ENCODE results near the gene C4orf51.
"Not testable (repeated sequence)": the region's sequence is repeated elsewhere in the genome, so short reads cannot be mapped to it uniquely, and the experiment has no call there.

C4orf51 gene

GRCh38 chr4:145679991-145680455, at the start of gene C4orf51:
Gene C4orf51 (plus strand): TSS chr4:145680146. CDS start chr4:145680204, 58 bp downstream.
- no peak for TF ChIP-seq CTCF (IDR thresholded peaks at IDR 0.05; ENCODE audit: low read depth, low read length)
- peak; percentile 73 for DNase-seq (ENCODE audit: low read depth, low spot score)
- H3K4me3 ChIP-seq (ENCODE audit: low read depth, low read length): no peak within 1 kb of the TSS
- in situ Hi-C loops (cut with HindIII; ENCODE audit: low sequenced_read_pairs): no loop called here

- in situ Hi-C loops (cut with HindIII; ENCODE audit: low sequenced_read_pairs): no loop called here
- no peak for DNase-seq (ENCODE audit: low read depth, low spot score)
Observed at GRCh38 chr4:145635117-145635516, 44.8 kb upstream of the C4orf51 start.

GRCh38 chr4:145635630-145636029, 44.3 kb upstream of the C4orf51 start:
- no peak for DNase-seq (ENCODE audit: low read depth, low spot score)
- in situ Hi-C loops (cut with HindIII; ENCODE audit: low sequenced_read_pairs): no loop called here
- no peak for TF ChIP-seq CTCF (IDR thresholded peaks at IDR 0.05; ENCODE audit: low read depth, low read length)
- H3K4me3 ChIP-seq (ENCODE audit: low read depth, low read length): no peak overlapping the region

More at GRCh38 chr4:145635117-145635516, 44.8 kb upstream of the C4orf51 start:
- no peak for TF ChIP-seq CTCF (IDR thresholded peaks at IDR 0.05; ENCODE audit: low read depth, low read length)
- no peak overlapping the region for H3K4me3 ChIP-seq (ENCODE audit: low read depth, low read length)

- no peak for TF ChIP-seq CTCF (IDR thresholded peaks at IDR 0.05; ENCODE audit: low read depth, low read length)
- no peak for DNase-seq (ENCODE audit: low read depth, low spot score)
- H3K4me3 ChIP-seq (ENCODE audit: low read depth, low read length): no peak overlapping the region
- in situ Hi-C loops (cut with HindIII; ENCODE audit: low sequenced_read_pairs): no loop called here
Observed at GRCh38 chr4:145639186-145639698, 40.7 kb upstream of the C4orf51 start.

GRCh38 chr4:145640236-145640635, 39.7 kb upstream of the C4orf51 start:
- H3K4me3 ChIP-seq (ENCODE audit: low read depth, low read length); in situ Hi-C loops (cut with HindIII; ENCODE audit: low sequenced_read_pairs): not testable (repeated sequence)
- peak; percentile 57 for DNase-seq (ENCODE audit: low read depth, low spot score)

GRCh38 chr4:145643295-145643694, 36.7 kb upstream of the C4orf51 start:
- in situ Hi-C loops (cut with HindIII; ENCODE audit: low sequenced_read_pairs): no loop called here
- H3K4me3 ChIP-seq (ENCODE audit: low read depth, low read length): no peak overlapping the region
- no peak for TF ChIP-seq CTCF (IDR thresholded peaks at IDR 0.05; ENCODE audit: low read depth, low read length)
- DNase-seq (ENCODE audit: low read depth, low spot score): no peak

GRCh38 chr4:145644699-145645098, 35.2 kb upstream of the C4orf51 start:
- TF ChIP-seq CTCF (IDR thresholded peaks at IDR 0.05; ENCODE audit: low read depth, low read length): peak; percentile 8
- DNase-seq (ENCODE audit: low read depth, low spot score): no peak
- H3K4me3 ChIP-seq (ENCODE audit: low read depth, low read length): no peak overlapping the region
- in situ Hi-C loops (cut with HindIII; ENCODE audit: low sequenced_read_pairs): no loop called here
